ENCODE data around the gene NOP10.

GRCh38 chr15:34325368-34325767 is 17.6 kb downstream of the NOP10 start:
- TF ChIP-seq GATA2 (IDR thresholded peaks at IDR 0.05; ENCODE audit: low read depth, low read length) (no peak), GATA3 (IDR thresholded peaks at IDR 0.05; ENCODE audit: low read depth, low read length) (no peak)
